Erythroblast (primary cell): ENCODE results near the gene LIMCH1.

Experiments used
- GATA1 ChIP-seq: IDR thresholded peaks from 2 replicates; pipeline ENCODE4 v1.6.1; 2011; ENCODE audit warnings: low read depth, mild to moderate bottlenecking, control low read depth, low read length, moderate library complexity
- POLR2A ChIP-seq: IDR thresholded peaks from 2 replicates; pipeline ENCODE4 v1.6.1; 2011; ENCODE audit warnings: mild to moderate bottlenecking, low read length

DNA sequence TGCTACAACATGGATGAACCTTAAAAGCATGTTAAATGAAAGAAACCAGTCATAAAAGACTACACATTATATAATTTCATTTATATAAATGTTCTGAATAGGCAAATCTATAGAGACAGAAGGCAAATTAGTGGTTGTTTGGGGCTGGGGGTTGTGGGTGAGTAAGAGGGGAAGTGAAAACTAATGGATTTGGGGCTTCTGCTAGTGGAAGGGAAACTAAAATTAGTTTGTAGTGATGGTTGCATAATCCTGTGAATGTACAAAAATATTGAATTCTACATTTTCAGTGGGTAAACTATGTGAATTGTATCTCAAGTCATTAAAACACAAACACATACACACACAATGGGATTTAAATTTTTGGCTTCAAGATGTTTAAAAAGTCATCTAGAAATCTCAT lies 25.4 kb upstream of the LIMCH1 start:
- no peak for TF ChIP-seq POLR2A
- TF ChIP-seq GATA1, result no peak
